Measurements from ENCODE around the gene TSPAN2. TPM values are rescaled to one million over a fixed set of nuclear protein-coding genes. Genes with fewer than 3 reads are reported as not detected.

Gene TSPAN2
- total RNA-seq, 1 donor from 2014 or later: 0.91 TPM

DNA sequence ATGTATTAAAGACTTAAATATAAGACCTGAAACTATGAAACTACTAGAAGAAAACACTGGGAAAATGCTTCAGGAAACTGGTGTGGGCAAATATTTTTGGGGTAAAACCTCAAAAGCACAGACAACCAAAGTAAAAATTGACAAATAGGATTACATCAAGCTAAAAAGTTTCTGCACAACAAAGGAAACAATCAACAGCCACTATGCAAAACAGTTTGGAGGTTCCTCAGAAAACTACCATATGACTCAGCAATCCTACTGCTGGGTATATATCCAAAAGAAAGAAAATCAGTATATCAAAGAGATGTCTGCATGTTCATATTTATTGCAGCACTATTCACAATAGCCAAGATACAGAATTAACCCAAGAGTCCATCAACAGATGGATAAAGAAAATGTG lies 42.6 kb downstream of the TSPAN2 start:
- Mint-ChIP-seq H3K27ac (no peak overlapping the region), H3K4me1 (no peaks in the 10 kb centered on the region), H3K9me3 (peaks cover 7% of the 10 kb centered on the region), H3K36me3 (ENCODE audit: low read depth) (no peaks in the 10 kb centered on the region), H3K4me3 (no peak overlapping the region), H3K27me3 (no peaks in the 10 kb centered on the region)
- intact Hi-C loops (cut with micrococcal nuclease): no loop called here
- CTCF ChIA-PET: no interaction called here
- no peak for DNase-seq
- ATAC-seq (ENCODE audit: low read depth): no peak
- no peak for TF ChIP-seq CTCF (IDR thresholded peaks at IDR 0.05)
- POLR2A ChIA-PET: no interaction called here

DNA sequence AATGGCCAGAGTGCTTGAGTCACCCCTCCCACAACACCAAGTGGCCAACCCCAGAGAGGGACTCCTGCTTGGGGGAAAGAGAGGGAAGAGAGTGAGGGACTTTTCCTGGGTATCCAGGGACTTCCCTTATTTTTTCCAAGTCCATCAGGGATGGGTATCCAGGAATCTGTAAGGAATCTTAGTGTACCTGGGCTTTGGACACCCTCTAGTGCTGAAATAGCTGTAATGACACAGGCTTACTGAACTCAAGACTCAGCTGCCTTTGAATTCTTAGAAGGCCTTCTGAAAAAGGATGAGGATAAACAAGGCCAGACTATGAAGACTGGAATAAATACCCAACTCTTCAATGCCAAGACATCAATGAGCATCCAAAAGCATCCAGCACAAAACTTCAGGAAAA lies 47.6 kb downstream of the TSPAN2 start:
- DNase-seq: no peak
- no peaks in the 10 kb centered on the region for H3K4me1 Mint-ChIP-seq
- no peaks in the 10 kb centered on the region for H3K36me3 Mint-ChIP-seq (ENCODE audit: low read depth)
- H3K27ac Mint-ChIP-seq: no peak overlapping the region
- no peaks in the 10 kb centered on the region for H3K27me3 Mint-ChIP-seq
- peaks cover 7% of the 10 kb centered on the region for H3K9me3 Mint-ChIP-seq
- TF ChIP-seq CTCF (IDR thresholded peaks at IDR 0.05): no peak
- POLR2A ChIA-PET: no interaction called here
- no peak for ATAC-seq (ENCODE audit: low read depth)
- H3K4me3 Mint-ChIP-seq: no peak overlapping the region
- intact Hi-C loops (cut with micrococcal nuclease): no loop called here
- CTCF ChIA-PET: no interaction called here

- H3K36me3 Mint-ChIP-seq (ENCODE audit: low read depth): no peaks in the 10 kb centered on the region
- no peak for ATAC-seq (ENCODE audit: low read depth)
- H3K4me3 Mint-ChIP-seq: no peak overlapping the region
- POLR2A ChIA-PET: no interaction called here
- CTCF ChIA-PET: no interaction called here
- no peaks in the 10 kb centered on the region for H3K27me3 Mint-ChIP-seq
- TF ChIP-seq CTCF (IDR thresholded peaks at IDR 0.05): no peak
- peaks cover 5% of the 10 kb centered on the region for H3K9me3 Mint-ChIP-seq
- no peak for DNase-seq
- H3K4me1 Mint-ChIP-seq: no peaks in the 10 kb centered on the region
- H3K27ac Mint-ChIP-seq: no peak overlapping the region
- intact Hi-C loops (cut with micrococcal nuclease): no loop called here
These were observed 48.8 kb downstream of the TSPAN2 start for GRCh38 chr1:115040501-115040900.

DNA sequence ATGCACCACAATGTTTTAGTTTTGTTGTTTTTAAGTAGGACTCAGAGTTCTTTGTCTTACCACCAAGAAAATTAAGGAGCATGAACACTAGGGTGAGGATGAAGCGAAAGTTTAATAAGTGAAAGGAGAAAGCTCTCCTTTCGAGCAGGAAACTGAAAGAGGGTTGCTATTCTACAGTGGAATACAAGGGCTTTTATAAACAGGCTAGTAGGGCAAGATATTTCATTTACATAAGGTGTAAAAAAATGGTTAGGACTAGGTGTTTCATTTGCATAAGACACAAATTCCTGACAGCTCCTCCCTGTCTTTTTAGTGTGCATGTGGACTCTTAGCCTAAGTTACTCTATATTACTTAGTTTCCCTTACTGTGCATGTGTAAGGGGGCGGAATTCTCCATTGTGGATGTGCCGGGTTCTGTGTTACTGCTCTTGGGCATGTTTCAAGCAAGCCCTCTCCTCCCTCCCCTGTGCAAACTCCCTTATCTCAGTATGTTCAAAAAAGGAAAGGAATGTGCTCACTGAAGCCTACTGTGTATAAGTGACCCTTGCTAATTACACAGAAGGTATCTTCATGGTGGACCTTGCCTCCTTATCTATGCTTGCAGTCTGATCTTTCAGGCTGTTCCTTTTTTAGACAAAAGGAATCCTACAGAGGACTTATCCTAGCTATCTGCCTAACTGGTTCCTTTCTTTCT lies 52.3 kb downstream of the TSPAN2 start:
- H3K36me3 Mint-ChIP-seq (ENCODE audit: low read depth): no peaks in the 10 kb centered on the region
- no peaks in the 10 kb centered on the region for H3K9me3 Mint-ChIP-seq
- DNase-seq (no peak), ATAC-seq (ENCODE audit: low read depth) (no peak)
- intact Hi-C loops (cut with micrococcal nuclease): no loop called here
- CTCF ChIA-PET: no interaction called here
- no peaks in the 10 kb centered on the region for H3K4me1 Mint-ChIP-seq
- H3K27me3 Mint-ChIP-seq: no peaks in the 10 kb centered on the region
- POLR2A ChIA-PET: no interaction called here
- TF ChIP-seq CTCF (IDR thresholded peaks at IDR 0.05): no peak
- no peak overlapping the region for H3K4me3 Mint-ChIP-seq
- H3K27ac Mint-ChIP-seq: no peak overlapping the region

GRCh38 chr1:115035652-115036051 lies 53.7 kb downstream of the TSPAN2 start:
- no peak overlapping the region for H3K4me3 Mint-ChIP-seq
- H3K4me1 Mint-ChIP-seq: no peaks in the 10 kb centered on the region
- H3K36me3 Mint-ChIP-seq (ENCODE audit: low read depth): no peaks in the 10 kb centered on the region
- ATAC-seq (ENCODE audit: low read depth) (no peak), DNase-seq (no peak)
- H3K27ac Mint-ChIP-seq: no peak overlapping the region
- intact Hi-C loops (cut with micrococcal nuclease): no loop called here
- ChIA-PET CTCF (no interaction called here), POLR2A (no interaction called here)
- peaks cover under 1% of the 10 kb centered on the region for H3K27me3 Mint-ChIP-seq
- no peaks in the 10 kb centered on the region for H3K9me3 Mint-ChIP-seq
- no peak for TF ChIP-seq CTCF (IDR thresholded peaks at IDR 0.05)

All from activated B cell treated with CpG ODN at 0.5 μM for 24 hours (primary cell).